SHP77 treated with DMSO at 0.1 percent for 48 hours (cell line): Measurements from ENCODE around the gene LGI2.
"Not testable (repeated sequence)": the region's sequence is repeated elsewhere in the genome, so short reads cannot be mapped to it uniquely, and the experiment has no call there.

ENCODE experiments used
- DNase-seq: peaks from one replicate; lab custom pipeline; 2025; lab: John Stamatoyannopoulos, UW

LGI2 gene, protein sequence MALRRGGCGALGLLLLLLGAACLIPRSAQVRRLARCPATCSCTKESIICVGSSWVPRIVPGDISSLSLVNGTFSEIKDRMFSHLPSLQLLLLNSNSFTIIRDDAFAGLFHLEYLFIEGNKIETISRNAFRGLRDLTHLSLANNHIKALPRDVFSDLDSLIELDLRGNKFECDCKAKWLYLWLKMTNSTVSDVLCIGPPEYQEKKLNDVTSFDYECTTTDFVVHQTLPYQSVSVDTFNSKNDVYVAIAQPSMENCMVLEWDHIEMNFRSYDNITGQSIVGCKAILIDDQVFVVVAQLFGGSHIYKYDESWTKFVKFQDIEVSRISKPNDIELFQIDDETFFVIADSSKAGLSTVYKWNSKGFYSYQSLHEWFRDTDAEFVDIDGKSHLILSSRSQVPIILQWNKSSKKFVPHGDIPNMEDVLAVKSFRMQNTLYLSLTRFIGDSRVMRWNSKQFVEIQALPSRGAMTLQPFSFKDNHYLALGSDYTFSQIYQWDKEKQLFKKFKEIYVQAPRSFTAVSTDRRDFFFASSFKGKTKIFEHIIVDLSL

DNA sequence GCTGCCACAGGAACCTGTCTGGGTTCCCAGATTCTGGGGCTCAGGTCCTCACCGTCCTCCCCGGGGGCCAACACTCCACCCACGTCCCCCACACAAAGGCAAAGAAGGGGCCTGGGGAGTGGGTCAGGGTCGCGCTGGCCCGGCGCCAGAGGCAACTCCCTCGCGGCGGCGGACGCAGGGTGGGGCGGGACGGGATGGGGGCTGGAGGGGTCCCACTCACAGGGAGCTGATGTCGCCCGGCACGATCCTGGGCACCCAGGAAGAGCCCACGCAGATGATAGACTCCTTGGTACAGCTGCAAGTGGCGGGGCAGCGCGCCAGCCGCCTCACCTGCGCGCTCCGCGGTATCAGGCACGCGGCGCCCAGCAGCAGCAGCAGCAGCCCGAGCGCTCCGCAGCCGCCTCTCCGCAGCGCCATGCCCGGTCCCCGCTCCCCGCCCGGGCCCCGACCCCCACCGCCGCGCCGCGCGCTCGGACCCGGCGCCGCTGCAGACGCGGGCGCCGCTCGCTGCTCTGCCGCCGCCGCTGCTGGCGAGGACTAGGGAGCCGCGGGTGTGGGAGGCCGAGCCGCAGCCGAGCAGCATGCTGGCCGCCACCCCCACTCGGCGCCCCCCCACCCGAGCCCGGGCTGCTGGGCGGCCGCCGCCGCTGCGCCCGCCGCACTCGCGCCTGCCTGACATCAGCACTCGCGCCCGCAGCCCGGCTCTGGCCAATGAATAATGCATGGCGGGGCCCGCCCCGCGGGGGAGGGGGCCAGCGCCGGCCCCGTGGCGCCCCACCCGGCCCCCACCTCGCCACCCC, at the start of gene LGI2:
Gene LGI2 (minus strand): TSS at position 670 of the 800 bp plus-strand sequence. CDS start 253 bp downstream, at position 417.
- no peak for DNase-seq

DNA sequence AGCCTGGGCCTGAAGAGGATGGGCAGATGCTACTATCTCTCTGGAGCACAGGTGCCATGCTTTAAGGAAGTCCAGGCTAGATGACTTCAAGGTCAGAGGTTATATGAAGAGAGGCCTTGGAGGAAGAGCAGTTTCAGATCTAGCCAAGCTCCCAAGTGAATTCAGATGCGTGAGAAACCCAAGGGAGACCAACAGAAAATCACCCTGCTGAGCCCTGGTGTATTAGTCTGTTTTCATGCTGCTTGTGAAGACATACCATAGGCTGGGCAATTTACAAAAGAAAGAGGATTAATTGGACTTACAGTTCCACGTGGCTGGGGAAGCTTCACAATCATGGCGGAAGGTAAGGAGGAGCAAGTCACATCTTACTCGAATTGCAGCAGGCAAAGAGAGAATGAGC, 47.8 kb upstream of the LGI2 start:
- DNase-seq: no peak

DNA sequence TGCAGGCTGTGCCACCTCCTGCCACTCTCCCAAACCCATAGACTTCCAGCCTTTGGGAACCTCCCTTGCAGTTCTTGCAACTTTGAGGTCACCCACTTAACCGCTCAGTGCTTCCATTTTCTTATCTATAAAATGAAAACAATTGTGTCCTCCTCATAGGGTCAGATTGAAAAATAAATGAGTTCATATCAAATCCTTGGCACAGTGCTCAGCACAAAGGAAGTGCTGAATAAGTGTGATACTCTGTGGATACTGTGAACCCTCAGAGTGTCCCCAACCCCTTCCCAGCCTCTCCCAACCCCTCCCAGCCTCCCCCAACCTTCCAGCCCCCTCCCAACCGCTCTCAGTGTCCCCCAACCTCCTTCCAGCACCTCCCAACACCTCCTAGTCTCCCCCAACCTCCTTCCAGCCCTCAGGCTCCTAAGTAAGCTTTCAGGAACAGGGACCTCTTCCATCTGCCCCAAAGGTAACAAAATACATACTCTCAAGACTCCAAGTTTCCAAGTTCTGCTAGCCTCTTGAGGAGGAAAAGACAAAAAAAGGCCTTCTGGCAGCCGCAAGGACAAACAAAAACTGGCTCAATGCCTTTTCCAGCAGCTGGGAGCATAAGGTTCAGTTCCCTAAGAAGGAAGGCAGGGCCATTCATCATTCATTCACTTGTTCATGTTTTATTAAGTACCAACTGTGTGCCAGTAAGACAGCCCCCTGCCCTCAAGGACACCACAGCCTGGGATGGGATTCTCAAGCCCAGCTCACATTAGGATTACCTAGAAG, 46.1 kb upstream of the LGI2 start:
- DNase-seq: no peak

DNA sequence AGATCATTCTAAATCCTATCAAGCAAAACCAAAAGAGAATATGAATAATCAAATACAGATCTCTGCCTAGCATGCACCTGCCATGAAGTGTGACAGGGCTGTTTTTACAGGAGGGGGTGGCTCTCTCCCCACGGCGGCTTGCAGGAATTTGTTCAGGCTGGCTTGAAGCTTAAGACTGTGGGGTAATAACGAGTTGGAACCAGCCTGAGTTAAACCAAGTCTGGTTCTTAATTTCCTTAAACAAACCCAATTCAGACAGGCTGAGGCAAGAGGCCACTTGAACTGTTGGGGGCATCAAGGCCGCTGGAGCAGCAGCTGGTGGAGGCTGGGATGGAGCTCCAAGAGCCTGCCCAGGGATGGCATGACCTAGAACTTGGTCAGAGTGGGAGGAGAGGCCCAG, 45.1 kb upstream of the LGI2 start:
- no peak for DNase-seq

DNA sequence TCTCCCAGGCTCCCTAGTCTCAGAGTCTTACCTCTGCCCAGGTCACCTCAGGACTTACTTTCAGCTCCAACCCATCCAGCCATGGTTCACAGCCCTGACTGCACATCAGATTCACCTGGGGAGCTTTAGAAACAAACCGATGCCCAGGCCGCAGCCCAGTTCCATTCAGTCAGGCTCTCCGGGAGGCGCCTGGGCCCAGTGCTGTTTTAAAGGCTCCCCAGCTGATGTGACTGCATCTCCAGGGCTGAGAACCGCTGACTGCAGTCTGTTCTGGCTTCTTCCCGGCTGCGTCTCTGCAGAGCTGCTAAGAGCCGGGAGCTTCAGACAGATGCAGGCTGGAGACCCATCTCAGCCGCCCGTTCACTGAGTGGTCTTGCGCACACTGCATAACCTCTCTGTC, 44.4 kb upstream of the LGI2 start:
- no peak for DNase-seq

DNA sequence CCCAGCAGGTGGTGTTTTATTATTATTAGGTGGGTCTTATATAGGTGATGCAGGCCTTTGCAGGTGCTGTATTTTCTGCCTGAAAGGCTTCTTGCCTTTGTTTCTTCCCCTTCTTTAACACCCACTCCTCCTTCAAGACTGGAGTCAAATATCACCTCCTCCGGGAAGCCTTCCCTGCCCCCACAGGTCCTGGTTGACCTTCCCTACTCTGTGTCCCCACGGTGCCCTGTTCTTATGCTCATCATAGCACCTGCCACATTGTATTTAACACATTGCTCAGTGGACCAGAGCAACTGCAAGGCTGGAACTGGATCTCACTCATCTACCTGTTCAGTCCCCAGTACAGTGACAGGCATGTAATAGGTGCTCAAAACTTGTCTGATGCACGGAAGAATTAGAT, 39.8 kb upstream of the LGI2 start:
- DNase-seq: no peak

DNA sequence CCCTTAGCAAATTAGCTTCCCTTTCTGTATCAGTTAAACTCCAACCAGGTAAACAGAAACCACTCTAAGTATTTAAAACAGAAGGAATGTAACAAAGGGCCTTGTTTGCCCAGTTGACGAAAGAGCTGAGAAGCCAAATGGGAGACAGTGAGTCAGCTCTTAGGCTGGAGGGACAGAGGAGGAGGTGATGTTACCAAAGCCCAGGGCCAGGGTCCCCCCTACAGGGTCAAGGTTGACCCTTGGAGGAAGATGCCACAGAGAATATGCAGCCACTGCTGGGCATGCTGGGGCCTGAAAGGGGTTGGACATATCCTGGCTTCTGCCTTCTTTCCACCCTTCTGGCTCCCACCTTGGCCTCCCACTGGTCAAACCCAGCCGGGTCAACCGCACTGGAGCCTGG, 38.3 kb upstream of the LGI2 start:
- DNase-seq: no peak

DNA sequence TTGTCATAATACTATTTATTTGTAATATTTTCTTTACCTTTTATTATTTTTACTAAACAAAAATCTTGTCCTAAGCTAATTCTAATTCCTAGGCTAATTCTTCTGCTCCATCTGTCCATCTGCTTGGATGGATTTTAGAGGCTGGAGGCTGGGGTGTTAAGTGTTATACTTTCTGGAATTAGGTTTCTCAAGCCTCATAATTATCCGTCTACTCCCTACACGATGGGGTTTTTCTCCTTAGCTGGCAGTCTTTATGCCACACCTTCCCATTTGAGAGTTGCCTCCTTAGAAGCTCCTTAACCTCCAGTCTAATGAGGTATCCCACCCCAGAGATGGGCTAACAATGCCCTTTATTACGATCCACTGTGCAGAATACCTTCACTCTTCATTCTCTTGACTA, 37.6 kb upstream of the LGI2 start:
- no peak for DNase-seq

DNA sequence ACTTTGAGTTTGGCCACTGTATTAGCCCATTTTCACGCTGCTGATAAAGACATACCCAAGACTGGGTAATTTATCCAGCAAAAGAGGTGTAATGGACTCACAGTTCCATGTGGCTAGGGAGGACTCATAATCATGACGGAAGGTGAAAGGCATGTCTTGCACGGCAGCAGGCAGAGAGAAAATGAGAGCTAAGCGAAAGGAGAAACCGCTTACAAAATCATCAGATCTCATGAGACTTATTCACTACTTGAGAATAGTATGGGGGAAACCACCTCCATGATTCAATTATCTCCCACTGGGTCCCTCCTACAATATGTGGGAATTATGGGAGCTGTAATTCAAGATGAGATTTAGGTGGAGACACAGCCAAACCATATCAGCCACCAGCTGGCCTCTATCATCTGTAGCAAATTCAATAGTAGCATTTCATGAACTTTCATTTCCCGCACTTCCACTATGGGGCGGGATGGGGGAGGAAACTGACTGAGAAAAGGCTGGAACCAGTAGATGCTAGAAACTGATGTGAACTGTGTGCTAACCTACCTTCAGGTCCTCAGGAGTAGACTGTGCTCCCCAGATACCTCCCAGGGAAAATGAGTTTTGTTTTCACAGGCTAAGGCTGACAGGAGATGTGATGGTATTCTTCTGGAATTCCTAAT, 35.3 kb upstream of the LGI2 start:
- no peak for DNase-seq

DNA sequence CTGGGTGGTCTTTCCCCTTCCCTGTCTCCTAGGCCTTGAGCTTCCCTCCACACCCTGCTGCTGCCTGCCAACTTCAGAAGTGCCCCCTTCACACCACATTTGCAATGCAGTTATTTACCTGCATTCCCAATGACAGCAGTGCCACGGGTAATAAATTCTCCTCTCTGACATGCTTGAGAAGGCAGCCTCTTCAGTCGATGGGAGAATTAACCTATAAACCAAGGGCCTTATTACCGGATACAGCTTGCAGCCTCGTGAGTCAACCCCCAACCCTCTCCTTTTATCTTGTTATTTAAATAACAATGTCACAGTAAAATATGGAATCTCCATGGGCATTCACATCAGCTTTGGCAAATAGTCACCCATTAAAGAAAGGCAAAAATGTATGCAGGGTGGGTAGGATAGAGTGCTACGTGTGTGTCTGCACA, 34.7 kb upstream of the LGI2 start:
- no peak for DNase-seq

DNA sequence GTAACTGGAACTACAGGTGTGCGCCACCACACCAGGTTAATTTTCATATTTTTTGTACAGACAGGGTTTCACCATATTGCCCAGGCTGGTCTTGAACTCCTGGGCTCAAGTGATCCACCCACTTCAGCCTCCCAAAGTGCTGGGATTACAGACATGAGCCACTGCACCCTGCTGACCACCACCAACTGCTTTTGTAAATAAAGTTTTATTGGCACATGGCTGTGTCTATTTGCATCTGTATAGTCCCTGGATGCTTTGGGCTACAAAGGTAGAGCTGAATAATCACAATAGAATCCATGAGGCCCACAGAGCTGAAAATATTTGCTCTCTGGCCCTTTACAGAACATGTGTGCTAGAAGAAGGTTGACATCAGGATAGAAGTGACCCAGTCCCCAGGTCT, 33.7 kb upstream of the LGI2 start:
- DNase-seq: not testable (repeated sequence)

DNA sequence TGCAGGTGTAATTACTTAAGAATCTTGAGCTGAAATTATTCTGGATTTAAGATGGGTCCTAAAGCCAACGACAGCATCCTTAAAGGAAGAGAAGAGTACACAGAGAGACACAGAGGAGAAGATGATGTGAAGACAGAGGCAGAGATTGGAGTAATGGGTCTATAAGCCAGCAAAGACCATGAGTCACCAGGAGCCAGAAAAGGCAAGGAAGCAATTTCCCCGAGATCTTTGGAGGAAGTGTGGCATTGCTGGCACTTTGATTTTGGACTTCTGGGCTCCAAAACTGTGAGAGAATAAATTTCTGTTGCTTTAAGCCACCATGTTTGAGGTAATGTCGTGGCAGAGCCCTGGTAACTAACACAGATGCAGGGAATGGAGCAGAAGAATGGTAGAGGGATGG, 32.4 kb upstream of the LGI2 start:
- no peak for DNase-seq

DNA sequence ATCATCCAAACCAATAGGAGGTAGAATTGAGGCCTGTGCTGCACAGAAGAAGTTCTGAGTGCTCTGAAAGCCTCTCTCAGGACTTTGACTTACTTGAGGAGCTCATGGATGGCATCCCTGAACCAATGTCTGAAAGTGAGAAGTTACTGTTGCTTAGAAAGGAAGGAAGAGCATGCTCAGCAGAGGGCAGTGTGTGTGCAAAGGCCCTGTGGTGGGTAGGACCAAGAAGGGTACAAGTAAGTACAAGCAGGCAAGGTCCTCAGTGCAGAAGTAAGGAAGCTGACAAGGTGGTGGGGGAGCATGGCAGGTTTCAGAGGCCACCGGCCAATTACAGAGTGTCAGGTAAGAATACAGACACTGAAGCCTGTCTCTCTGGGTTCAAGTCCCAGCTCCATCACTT, 31.4 kb upstream of the LGI2 start:
- no peak for DNase-seq

DNA sequence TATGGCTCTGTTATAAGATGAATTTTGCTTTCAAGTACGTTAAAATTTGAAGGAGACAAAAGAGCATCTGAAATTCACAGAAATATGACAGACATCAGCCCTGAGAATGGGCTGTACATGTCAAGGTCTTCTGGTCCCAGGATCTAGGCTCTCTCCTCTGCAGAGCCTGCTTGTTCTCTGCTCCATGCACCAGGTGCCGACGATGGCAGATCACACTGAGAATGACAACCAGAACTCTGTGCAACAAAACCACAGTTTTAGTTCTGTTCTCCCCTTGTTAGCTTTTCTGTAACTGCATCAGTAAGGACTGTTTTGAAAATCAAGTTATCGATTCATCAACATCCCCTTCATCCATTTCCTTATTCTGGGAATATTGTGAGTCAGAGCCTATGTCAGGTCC, 30.9 kb upstream of the LGI2 start:
- DNase-seq: no peak

DNA sequence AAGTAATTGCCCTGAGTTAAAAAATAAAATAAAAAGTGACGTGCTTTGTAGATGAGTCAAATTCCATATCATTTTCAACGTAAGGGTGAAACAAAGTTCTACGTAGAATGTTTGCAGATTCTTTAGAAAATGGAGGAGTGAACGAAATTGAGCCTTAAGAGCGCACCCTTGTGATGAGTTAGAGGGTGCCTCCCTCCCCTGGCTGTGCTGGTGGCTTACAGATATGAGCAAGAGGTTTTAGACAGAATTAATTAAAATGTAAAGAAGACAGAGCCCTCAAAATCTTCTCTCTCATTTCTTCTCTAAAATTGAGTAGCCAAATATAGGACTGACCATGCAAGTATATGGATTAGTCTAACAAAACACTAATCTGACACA, 30.2 kb upstream of the LGI2 start:
- no peak for DNase-seq

DNA sequence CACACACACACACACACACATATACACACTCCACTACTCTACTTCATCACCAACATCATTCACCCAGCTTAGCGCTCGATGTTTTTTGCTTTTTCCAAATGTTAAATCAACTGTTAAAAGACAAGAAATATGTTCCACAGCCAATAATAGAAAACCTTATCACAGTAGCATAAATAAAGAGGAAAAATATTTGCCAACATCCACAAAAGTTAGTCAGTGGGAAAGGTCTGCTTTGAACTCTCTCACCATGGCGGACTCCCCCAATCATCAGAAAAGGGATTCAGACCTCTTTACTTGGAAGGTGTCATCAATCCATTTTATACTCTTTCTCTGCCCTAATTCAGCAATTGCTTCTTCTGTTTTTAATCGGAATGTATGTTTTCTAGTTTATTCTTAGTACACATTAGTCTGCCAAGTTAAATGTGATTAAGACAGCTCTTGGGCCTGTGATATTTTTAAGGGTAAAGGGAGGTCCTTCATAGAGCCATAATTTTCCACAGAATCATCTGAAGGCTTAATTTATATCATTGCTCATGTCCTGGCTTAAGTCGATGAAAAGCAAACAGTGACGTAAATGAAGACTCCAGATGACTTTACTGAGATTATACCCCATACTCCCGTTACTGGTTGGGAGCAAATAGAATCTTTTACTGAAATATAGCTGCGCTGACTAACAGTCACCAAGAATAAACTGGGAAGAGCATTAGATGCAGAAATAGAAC, 29.7 kb upstream of the LGI2 start:
- DNase-seq: no peak

DNA sequence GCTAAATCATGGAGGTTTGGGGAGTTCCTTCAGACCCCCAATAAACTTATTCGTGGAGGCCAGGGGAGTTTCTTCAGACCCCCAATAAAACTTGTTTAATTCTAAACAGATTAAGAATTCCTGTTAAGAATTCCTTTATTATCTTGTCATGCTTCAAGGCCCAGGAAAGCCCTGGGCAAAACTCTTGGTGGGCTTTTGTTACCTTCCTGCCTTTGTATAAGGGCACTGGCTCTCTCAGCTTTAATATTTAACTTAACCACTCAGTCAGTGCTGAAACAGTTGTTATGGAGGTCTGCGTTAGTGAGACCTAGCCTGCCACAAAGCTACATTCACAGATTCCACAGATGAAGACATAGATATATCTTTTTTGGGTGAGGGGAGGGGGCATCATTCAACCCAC, 29.0 kb upstream of the LGI2 start:
- no peak for DNase-seq

DNA sequence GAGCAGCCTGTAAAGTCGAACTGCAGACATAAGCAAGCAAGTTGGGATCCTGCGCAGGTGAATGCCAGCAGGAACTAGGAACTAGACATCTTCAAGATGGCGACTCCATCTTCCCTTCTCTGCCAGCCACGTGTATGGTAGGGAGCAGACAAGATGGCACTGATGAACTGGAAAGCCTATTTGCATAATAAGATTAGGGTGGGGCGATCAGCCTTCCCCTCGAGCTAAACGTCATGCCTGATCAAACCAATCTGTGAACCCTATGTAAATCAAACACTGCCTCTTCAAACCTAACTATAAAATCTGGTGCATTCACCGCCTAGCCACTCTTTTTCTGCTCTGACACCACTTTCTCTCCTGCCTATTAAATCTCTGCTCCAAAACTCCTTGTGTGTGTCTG, 28.1 kb upstream of the LGI2 start:
- DNase-seq: no peak

DNA sequence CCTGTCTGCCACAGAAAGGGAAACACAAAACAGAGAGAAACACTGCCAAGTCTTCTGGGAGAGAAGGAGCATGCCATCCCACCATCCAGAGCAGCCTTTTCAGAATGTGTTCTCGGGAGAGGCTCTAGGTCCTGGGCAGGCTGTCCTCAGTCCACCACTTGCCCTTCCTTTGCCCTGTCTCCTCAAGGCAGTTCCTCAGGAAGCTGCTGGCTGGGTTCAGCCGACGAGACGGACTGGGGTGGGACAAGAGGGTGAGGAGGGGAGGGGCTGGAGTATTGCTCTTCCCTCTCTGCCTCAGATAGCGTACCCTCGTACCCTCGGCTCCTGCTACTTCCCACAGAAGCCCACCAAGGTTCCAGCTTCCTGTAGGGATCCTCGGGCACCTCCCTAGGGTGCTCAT, 26.6 kb upstream of the LGI2 start:
- DNase-seq: no peak

DNA sequence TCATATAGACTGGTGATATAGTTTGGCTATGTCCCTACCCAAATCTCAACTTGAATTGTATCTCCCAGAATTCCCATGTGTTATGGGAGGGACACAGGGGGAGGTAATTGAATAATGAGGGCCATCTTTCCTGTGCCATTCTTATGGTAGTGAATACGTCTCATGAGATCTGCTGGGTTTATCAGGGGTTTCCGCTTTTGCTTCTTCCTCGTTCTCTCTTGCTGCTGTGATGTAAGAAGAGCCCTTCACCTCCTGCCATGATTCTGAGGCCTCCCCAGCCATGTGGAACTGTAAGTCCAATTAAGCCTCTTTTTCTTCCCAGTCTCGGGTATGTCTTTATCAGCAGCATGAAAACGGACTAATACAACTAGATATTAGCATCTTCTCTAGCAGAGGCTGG, 21.3 kb upstream of the LGI2 start:
- DNase-seq: not testable (repeated sequence)

DNA sequence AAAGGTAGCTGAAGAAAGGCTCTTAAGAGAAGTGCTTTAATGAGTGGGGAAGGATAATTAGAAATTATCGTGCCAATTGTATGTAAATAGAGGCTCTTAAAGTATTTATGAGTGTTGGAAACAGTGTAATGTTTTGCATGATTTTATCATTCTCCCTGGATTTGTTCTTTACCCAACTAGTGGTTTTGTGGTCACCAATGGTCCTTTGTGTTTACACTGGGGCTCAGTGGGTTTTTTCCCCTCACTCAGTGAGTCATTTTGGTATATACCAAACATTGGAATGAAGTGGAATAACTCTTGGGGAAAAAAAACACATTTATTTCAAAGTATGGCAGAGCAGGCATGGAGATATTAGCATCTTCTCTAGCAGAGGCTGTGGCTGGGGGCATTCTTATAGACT, 20.8 kb upstream of the LGI2 start:
- no peak for DNase-seq
